H54 (cell line): ENCODE measurements around the gene ATF7.
"Not testable (repeated sequence)": the region's sequence is repeated elsewhere in the genome, so short reads cannot be mapped to it uniquely, and the experiment has no call there.

Experiments used
- DNase-seq: peaks from one replicate; pipeline ENCODE4 v3.0.0; 2011; ENCODE audit warnings: low spot score, mixed read lengths; ENCODE audit not compliant: insufficient read length
- FAIRE-seq: peaks from 3 replicates; lab custom pipeline; 2011; peaks lifted over from hg19 to GRCh38; lab: Jason Lieb, UNC
- POLR2A ChIP-seq: IDR thresholded peaks from 2 replicates; pipeline ENCODE4 v1.6.1; 2011; ENCODE audit warnings: low read depth, mild to moderate bottlenecking, low read length

The ATF7 gene

GRCh38 chr12:53645165-53645564, 19.0 kb upstream of the ATF7 start:
- DNase-seq: no peak
- TF ChIP-seq POLR2A: no peak
- no peak for FAIRE-seq

- TF ChIP-seq POLR2A: no peak
- no peak for FAIRE-seq
- no peak for DNase-seq
Observed at GRCh38 chr12:53644133-53644532, 18.0 kb upstream of the ATF7 start.

- no peak for TF ChIP-seq POLR2A
- FAIRE-seq (no peak), DNase-seq (no peak)
Observed at GRCh38 chr12:53643232-53643979, 17.2 kb upstream of the ATF7 start.

- DNase-seq (no peak), FAIRE-seq (no peak)
- TF ChIP-seq POLR2A: no peak
Observed at GRCh38 chr12:53638057-53638456, 11.9 kb upstream of the ATF7 start.

GRCh38 chr12:53636641-53637040, 10.5 kb upstream of the ATF7 start:
- FAIRE-seq (no peak), DNase-seq (no peak)
- TF ChIP-seq POLR2A: no peak

GRCh38 chr12:53635708-53636107, 9.5 kb upstream of the ATF7 start:
- DNase-seq, FAIRE-seq: not testable (repeated sequence)

- FAIRE-seq (no peak), DNase-seq (no peak)
- no peak for TF ChIP-seq POLR2A
Observed at GRCh38 chr12:53631721-53632120, 5.5 kb upstream of the ATF7 start.

GRCh38 chr12:53627919-53628318, 1.7 kb upstream of the ATF7 start:
- no peak for TF ChIP-seq POLR2A
- FAIRE-seq: no peak
- no peak for DNase-seq

- DNase-seq (no peak), FAIRE-seq (no peak)
- no peak for TF ChIP-seq POLR2A
Observed at GRCh38 chr12:53626702-53627169, 554 bp upstream of the ATF7 start.

- FAIRE-seq: no peak
- DNase-seq: no peak
- no peak for TF ChIP-seq POLR2A
Observed at GRCh38 chr12:53625373-53625945, 723 bp downstream of the ATF7 start.

- no peak for TF ChIP-seq POLR2A
- no peak for DNase-seq
- no peak for FAIRE-seq
Observed at GRCh38 chr12:53624956-53625355, 1.2 kb downstream of the ATF7 start.

- DNase-seq: no peak
- no peak for TF ChIP-seq POLR2A
- no peak for FAIRE-seq
Observed at GRCh38 chr12:53624458-53624857, 1.7 kb downstream of the ATF7 start.

GRCh38 chr12:53623548-53624385, 2.4 kb downstream of the ATF7 start:
- DNase-seq (no peak), FAIRE-seq (no peak)
- no peak for TF ChIP-seq POLR2A

GRCh38 chr12:53622724-53623123, 3.5 kb downstream of the ATF7 start:
- DNase-seq (no peak), FAIRE-seq (no peak)
- no peak for TF ChIP-seq POLR2A
